Stomach (tissue), 4 donors: ENCODE data around the gene MATN1.

Experiments used
- CTCF ChIP-seq, 7 experiments: fragments of 450-650 bp in 4 of 7; fragments of 200-600 bp in 3 of 7; sonication (generic) in 3 of 7; IDR thresholded peaks; one replicate each; pipeline ENCODE4 v1.5.1; 2016 to 2019; ENCODE audit warnings: antibody characterized with exemption in 7 of 7, control low read depth in 2 of 7, mild to moderate bottlenecking in 1 of 7
- EP300 ChIP-seq: sonication (generic); formaldehyde crosslinking; IDR thresholded peaks from one replicate; pipeline ENCODE4 v1.6.1; 2017; ENCODE audit warnings: antibody characterized with exemption
- POLR2A ChIP-seq, 4 donors: fragments of 450-650 bp; IDR thresholded peaks; one replicate each; pipeline ENCODE4 v1.6.1; 2016; ENCODE audit warnings: antibody characterized with exemption in 4 of 4, control low read depth in 2 of 4, mild to moderate bottlenecking in 1 of 4, moderate library complexity in 1 of 4
- POLR2AphosphoS5 ChIP-seq, 3 donors: sonication (generic); formaldehyde crosslinking; IDR thresholded peaks; one replicate each; pipeline ENCODE4 v1.6.1; 2016; ENCODE audit warnings: antibody characterized with exemption in 3 of 3

GRCh38 chr1:30734580-30734979 is 11.2 kb upstream of the MATN1 start:
- TF ChIP-seq CTCF (IDR thresholded peaks at IDR 0.05) (no peak), POLR2AphosphoS5 (IDR thresholded peaks at IDR 0.05) (no peak), POLR2A (IDR thresholded peaks at IDR 0.05) (no peak), EP300 (no peak)
